GM23338 (cell line): ENCODE results near the gene CPB2. TPM values are rescaled to one million over a fixed set of nuclear protein-coding genes. Genes with fewer than 3 reads are reported as not detected.
A peak's percentile ranks its signal among the peaks of the same experiment; 100 is the strongest.

ENCODE experiments used
- ATAC-seq: fragments of 200-7000 bp; cut with Tn5 transposase; 3 replicates; pipeline ENCODE4 v1.9.1; 2020
- DNase-seq: peaks from one replicate; pipeline ENCODE4 v3.0.0-alpha.2; 2015; ENCODE audit warnings: low spot score
- H2AFZ ChIP-seq: fragments of 200-600 bp; sonication (generic); 2 replicates; pipeline ENCODE4 v1.8.0; 2016; ENCODE audit warnings: antibody characterized with exemption, mild to moderate bottlenecking, moderate library complexity
- H3F3A ChIP-seq: fragments of 200-600 bp; sonication (generic); replicated peaks from 2 replicates; pipeline ENCODE4 v1.8.0; 2017; ENCODE audit warnings: antibody characterized with exemption, mixed run types, low read depth
- H3K27ac ChIP-seq: fragments of 200-600 bp; sonication (generic); 2 replicates; pipeline ENCODE4 v1.6.1; 2016; ENCODE audit warnings: low read depth
- H3K27me3 ChIP-seq: fragments of 200-600 bp; sonication (generic); 2 replicates; pipeline ENCODE4 v1.8.0; 2016; ENCODE audit warnings: mild to moderate bottlenecking, mixed run types, moderate library complexity; ENCODE audit not compliant: insufficient read depth
- H3K36me3 ChIP-seq: fragments of 200-600 bp; sonication (generic); 2 replicates; pipeline ENCODE4 v1.8.0; 2016; ENCODE audit warnings: mild to moderate bottlenecking; ENCODE audit not compliant: insufficient read depth
- H3K4me1 ChIP-seq: fragments of 200-600 bp; sonication (generic); 2 replicates; pipeline ENCODE4 v1.8.0; 2016; ENCODE audit warnings: mild to moderate bottlenecking, moderate library complexity; ENCODE audit not compliant: insufficient read depth
- H3K4me2 ChIP-seq: fragments of 200-600 bp; sonication (generic); 2 replicates; pipeline ENCODE4 v1.7.1; 2017; ENCODE audit warnings: mixed run types
- H3K4me3 ChIP-seq: fragments of 200-600 bp; sonication (generic); 2 replicates; pipeline ENCODE4 v1.6.1; 2016; ENCODE audit warnings: mixed run types
- H3K79me2 ChIP-seq: fragments of 200-600 bp; sonication (generic); replicated peaks from 2 replicates; pipeline ENCODE4 v1.8.0; 2017; ENCODE audit warnings: mild to moderate bottlenecking; ENCODE audit not compliant: insufficient read depth
- H3K9me2 ChIP-seq: fragments of 200-600 bp; sonication (generic); 2 replicates; pipeline ENCODE4 v1.8.0; 2017; ENCODE audit not compliant: insufficient read depth
- H4K20me1 ChIP-seq: fragments of 200-600 bp; sonication (generic); replicated peaks from 2 replicates; pipeline ENCODE4 v1.8.0; 2017; ENCODE audit warnings: mild to moderate bottlenecking; ENCODE audit not compliant: insufficient read depth
- H3K27ac Mint-ChIP-seq: 2 replicates; pipeline ENCODE4 v1.8.0; 2020; ENCODE audit warnings: inconsistent platforms, mild to moderate bottlenecking, moderate library complexity, mixed read lengths
- H3K27me3 Mint-ChIP-seq: 3 replicates; pipeline ENCODE4 v1.8.0; 2022; ENCODE audit warnings: low read depth, mild to moderate bottlenecking, moderate library complexity, mixed read lengths, inconsistent platforms; ENCODE audit not compliant: insufficient read depth, poor library complexity
- H3K36me3 Mint-ChIP-seq: 3 replicates; pipeline ENCODE4 v1.8.0; 2021; ENCODE audit warnings: low read depth, mild to moderate bottlenecking, inconsistent platforms, moderate library complexity, mixed read lengths
- H3K4me1 Mint-ChIP-seq: 3 replicates; pipeline ENCODE4 v1.8.0; 2020; ENCODE audit warnings: mild to moderate bottlenecking, inconsistent platforms, mixed read lengths
- H3K4me3 Mint-ChIP-seq: 3 replicates; pipeline ENCODE4 v1.8.0; 2021; ENCODE audit warnings: moderate library complexity, mild to moderate bottlenecking, inconsistent platforms, mixed read lengths
- H3K9me3 Mint-ChIP-seq: 3 replicates; pipeline ENCODE4 v1.8.0; 2020; ENCODE audit warnings: moderate library complexity, mild to moderate bottlenecking, inconsistent platforms, mixed read lengths
- EZH2 ChIP-seq: fragments of 200-600 bp; sonication (generic); IDR thresholded peaks from one replicate; pipeline ENCODE4 v1.8.0; 2017; ENCODE audit warnings: antibody characterized with exemption, mild to moderate bottlenecking, low read depth; ENCODE audit not compliant: unreplicated experiment
- EZH2phosphoT487 ChIP-seq: fragments of 200-600 bp; sonication (generic); IDR thresholded peaks from one replicate; pipeline ENCODE4 v1.8.1; 2018; ENCODE audit warnings: antibody characterized with exemption; ENCODE audit not compliant: unreplicated experiment
- NANOG ChIP-seq: IDR thresholded peaks from 2 replicates; pipeline ENCODE4 v1.6.1; 2016; ENCODE audit warnings: antibody characterized with exemption, borderline replicate concordance
- POLR2AphosphoS5 ChIP-seq: IDR thresholded peaks from 2 replicates; pipeline ENCODE4 v1.6.1; 2016; ENCODE audit warnings: antibody characterized with exemption, low read depth
- ZNF114 ChIP-seq: fragments of 250-450 bp; sonication (Bioruptor Pico); IDR thresholded peaks from 2 replicates; pipeline ENCODE4 v1.5.0; 2020; ENCODE audit warnings: mild to moderate bottlenecking, moderate library complexity
- ZNF331 ChIP-seq: fragments of 250-450 bp; sonication (Bioruptor Pico); IDR thresholded peaks from 2 replicates; pipeline ENCODE4 v1.5.0; 2020; ENCODE audit warnings: low read depth, mild to moderate bottlenecking, moderate library complexity
- polyA plus RNA-seq: library from polyadenylated mRNA; unstranded; fragments of >200 nt; fragmentation: Nextera tagmentation; extraction: Ambion mirVana; gene quantifications from 2 replicates; pipeline ENCODE4 v1.2.1, GENCODE V29; 2016
- total RNA-seq: library from RNA; depleted of rRNA; stranded (reverse); fragments of >200 nt; shearing (Covaris generic); gene quantifications from 2 replicates; pipeline ENCODE4 v1.2.3, GENCODE V29; 2014
- TF ChIP-seq, protein P1 (sequence below): fragments of 250-450 bp; sonication (Bioruptor Pico); IDR thresholded peaks from 2 replicates; pipeline ENCODE4 v1.5.0; 2020; ENCODE audit warnings: mild to moderate bottlenecking, moderate library complexity
- TF ChIP-seq, protein P2 (sequence below): IDR thresholded peaks from 2 replicates; pipeline ENCODE4 v1.6.1; 2016; ENCODE audit warnings: antibody characterized with exemption
- TF ChIP-seq, protein P3 (sequence below), 2 experiments: fragments of 200-600 bp in 1 of 2; sonication (generic) in 1 of 2; conservative IDR thresholded peaks; 2 replicates each; pipeline versions ENCODE4 v1.5.1 to v1.6.1; 2016 to 2017; ENCODE audit warnings: antibody characterized with exemption in 2 of 2, low read depth in 2 of 2, mild to moderate bottlenecking in 2 of 2, moderate library complexity in 1 of 2

Gene CPB2
- total and polyA plus RNA-seq, 2 experiments from 2014 or later, result 0.47 TPM; not detected in 1

DNA sequence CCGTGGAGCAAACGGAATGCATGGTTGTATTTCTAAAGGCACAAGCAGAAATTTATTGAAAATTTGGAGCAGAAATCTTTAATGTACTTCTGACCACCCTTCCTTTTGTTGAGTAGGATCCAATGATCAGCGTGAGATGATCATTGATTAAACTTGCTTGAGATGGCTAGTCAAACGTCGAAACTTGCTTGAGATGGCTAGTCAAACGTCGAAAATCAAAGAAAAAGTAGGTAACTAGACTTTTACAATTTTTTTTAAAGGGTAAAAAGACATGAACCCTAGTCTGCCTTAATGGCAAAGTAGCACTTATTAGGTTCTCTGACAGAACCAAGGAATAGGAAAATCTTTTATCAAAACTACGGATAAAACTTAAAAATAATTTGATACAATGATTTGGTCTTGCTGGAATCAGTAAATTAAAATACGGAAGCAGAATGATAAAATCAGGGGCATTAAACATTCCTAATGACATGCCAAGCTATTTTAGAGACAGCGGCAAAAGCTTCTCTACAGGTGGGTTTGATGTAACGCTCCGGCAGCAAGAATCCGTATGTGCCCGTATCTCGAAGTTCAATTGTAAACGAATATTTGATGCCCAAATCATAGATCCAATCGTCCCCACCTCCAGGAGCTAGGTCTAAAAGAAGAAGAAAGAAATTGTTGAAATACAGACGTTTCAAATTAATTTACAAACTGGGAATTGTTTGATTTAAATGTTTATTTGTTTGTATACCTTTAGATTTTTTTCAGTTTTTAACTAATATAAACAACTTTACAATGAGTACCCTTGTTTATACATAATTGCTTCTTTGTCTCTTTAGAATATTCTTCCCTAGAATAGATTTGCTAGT lies 51.4 kb downstream of the CPB2 start (continued):
- TF ChIP-seq EZH2 (no peak), POLR2AphosphoS5 (no peak)
- TF ChIP-seq, protein P1, sequence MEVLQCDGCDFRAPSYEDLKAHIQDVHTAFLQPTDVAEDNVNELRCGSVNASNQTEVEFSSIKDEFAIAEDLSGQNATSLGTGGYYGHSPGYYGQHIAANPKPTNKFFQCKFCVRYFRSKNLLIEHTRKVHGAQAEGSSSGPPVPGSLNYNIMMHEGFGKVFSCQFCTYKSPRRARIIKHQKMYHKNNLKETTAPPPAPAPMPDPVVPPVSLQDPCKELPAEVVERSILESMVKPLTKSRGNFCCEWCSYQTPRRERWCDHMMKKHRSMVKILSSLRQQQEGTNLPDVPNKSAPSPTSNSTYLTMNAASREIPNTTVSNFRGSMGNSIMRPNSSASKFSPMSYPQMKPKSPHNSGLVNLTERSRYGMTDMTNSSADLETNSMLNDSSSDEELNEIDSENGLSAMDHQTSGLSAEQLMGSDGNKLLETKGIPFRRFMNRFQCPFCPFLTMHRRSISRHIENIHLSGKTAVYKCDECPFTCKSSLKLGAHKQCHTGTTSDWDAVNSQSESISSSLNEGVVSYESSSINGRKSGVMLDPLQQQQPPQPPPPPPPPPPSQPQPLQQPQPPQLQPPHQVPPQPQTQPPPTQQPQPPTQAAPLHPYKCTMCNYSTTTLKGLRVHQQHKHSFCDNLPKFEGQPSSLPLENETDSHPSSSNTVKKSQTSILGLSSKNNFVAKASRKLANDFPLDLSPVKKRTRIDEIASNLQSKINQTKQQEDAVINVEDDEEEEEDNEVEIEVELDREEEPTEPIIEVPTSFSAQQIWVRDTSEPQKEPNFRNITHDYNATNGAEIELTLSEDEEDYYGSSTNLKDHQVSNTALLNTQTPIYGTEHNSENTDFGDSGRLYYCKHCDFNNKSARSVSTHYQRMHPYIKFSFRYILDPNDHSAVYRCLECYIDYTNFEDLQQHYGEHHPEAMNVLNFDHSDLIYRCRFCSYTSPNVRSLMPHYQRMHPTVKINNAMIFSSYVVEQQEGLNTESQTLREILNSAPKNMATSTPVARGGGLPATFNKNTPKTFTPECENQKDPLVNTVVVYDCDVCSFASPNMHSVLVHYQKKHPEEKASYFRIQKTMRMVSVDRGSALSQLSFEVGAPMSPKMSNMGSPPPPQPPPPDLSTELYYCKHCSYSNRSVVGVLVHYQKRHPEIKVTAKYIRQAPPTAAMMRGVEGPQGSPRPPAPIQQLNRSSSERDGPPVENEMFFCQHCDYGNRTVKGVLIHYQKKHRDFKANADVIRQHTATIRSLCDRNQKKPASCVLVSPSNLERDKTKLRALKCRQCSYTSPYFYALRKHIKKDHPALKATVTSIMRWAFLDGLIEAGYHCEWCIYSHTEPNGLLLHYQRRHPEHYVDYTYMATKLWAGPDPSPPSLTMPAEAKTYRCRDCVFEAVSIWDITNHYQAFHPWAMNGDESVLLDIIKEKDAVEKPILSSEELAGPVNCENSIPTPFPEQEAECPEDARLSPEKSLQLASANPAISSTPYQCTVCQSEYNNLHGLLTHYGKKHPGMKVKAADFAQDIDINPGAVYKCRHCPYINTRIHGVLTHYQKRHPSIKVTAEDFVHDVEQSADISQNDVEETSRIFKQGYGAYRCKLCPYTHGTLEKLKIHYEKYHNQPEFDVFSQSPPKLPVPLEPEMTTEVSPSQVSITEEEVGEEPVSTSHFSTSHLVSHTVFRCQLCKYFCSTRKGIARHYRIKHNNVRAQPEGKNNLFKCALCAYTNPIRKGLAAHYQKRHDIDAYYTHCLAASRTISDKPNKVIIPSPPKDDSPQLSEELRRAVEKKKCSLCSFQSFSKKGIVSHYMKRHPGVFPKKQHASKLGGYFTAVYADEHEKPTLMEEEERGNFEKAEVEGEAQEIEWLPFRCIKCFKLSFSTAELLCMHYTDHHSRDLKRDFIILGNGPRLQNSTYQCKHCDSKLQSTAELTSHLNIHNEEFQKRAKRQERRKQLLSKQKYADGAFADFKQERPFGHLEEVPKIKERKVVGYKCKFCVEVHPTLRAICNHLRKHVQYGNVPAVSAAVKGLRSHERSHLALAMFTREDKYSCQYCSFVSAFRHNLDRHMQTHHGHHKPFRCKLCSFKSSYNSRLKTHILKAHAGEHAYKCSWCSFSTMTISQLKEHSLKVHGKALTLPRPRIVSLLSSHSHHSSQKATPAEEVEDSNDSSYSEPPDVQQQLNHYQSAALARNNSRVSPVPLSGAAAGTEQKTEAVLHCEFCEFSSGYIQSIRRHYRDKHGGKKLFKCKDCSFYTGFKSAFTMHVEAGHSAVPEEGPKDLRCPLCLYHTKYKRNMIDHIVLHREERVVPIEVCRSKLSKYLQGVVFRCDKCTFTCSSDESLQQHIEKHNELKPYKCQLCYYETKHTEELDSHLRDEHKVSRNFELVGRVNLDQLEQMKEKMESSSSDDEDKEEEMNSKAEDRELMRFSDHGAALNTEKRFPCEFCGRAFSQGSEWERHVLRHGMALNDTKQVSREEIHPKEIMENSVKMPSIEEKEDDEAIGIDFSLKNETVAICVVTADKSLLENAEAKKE, result no peak

DNA sequence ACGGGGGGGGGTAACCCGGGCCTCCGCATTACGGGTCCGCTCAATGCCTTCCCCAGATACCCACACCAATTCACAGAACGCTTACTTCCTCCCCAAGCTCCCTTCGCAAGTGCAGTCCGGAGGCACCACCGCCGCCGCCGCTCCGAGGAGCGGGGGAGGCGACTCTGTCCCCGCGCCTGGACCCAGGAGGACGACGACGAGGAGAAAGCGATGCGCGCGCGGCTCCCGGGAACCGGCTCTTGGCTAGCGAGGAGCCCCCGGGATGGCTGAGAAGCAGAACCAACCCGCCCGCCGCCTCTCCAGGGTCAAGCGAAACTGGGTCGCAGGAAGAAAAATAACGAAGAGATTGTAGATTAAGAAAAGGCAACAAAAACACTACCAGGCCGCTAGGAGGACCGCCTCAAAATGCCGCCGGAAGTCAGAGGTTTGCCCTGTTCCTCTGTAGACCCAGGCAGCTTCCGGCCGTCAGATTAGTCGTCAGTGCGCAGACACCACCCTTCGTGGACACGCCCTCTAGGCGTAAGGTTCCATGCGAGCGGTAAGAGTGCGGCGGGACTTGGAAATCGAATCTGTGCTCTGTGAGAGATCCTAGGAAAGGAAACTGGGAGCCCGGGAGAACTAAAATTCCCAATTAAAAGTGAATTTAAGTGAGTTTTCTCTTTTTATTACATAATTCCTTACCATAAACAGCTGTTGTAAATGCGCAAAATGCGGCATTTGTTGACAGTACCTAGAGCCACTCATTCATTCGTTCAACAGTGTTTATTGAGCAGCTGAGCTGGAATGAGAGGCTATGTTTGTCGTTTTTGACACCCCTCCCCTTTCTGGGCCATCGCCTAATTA lies 52.3 kb downstream of the CPB2 start, which contains the start of gene ZC3H13:
Gene ZC3H13, minus strand, starts transcription at position 428 of the 843 bp plus-strand sequence. CDS start 7,239 bp downstream, outside the sequence.
- Mint-ChIP-seq H3K9me3 (no peaks in the 10 kb centered on the region), H3K27ac (peak within 1 kb of the TSS; percentile 96), H3K4me1 (peaks cover 7% of the 10 kb centered on the region; the same call in 1 of the 3 replicates), H3K36me3 (peaks cover 2% of the 10 kb centered on the region; the same call in 1 of the 3 replicates), H3K27me3 (no peaks in the 10 kb centered on the region), H3K4me3 (peak within 1 kb of the TSS; percentile 87)
- H3K4me2 ChIP-seq, result peak within 1 kb of the TSS; percentile 83
- peaks cover 48% of the 10 kb centered on the region for H3K79me2 ChIP-seq
- peaks cover 10% of the 10 kb centered on the region for H3K4me1 ChIP-seq
- no peaks in the 10 kb centered on the region for H3K36me3 ChIP-seq
- DNase-seq, result peak; percentile 98
- H3K27me3 ChIP-seq, result no peaks in the 10 kb centered on the region
- H3K27ac ChIP-seq, result peak within 1 kb of the TSS; percentile 90
- H3K9me2 ChIP-seq, result no peaks in the 10 kb centered on the region
- peaks cover 19% of the 10 kb centered on the region for H4K20me1 ChIP-seq
- H3F3A ChIP-seq, result no peaks in the 10 kb centered on the region
- ATAC-seq, result peak; percentile 100
- H3K4me3 ChIP-seq, result peak within 1 kb of the TSS; percentile 81
- H2AFZ ChIP-seq, result peak within 1 kb of the TSS; percentile 88
- TF ChIP-seq POLR2AphosphoS5, result no peak; the same call in 1 of the 2 replicates
- TF ChIP-seq, protein P2, sequence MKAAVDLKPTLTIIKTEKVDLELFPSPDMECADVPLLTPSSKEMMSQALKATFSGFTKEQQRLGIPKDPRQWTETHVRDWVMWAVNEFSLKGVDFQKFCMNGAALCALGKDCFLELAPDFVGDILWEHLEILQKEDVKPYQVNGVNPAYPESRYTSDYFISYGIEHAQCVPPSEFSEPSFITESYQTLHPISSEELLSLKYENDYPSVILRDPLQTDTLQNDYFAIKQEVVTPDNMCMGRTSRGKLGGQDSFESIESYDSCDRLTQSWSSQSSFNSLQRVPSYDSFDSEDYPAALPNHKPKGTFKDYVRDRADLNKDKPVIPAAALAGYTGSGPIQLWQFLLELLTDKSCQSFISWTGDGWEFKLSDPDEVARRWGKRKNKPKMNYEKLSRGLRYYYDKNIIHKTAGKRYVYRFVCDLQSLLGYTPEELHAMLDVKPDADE, result peak; percentile 64; the same call in 1 of the 2 replicates
- no peak for TF ChIP-seq EZH2phosphoT487
- no peak for TF ChIP-seq ZNF114 (CRISPR knock-in tag)
- no peak for TF ChIP-seq ZNF331
- TF ChIP-seq, protein P3, sequence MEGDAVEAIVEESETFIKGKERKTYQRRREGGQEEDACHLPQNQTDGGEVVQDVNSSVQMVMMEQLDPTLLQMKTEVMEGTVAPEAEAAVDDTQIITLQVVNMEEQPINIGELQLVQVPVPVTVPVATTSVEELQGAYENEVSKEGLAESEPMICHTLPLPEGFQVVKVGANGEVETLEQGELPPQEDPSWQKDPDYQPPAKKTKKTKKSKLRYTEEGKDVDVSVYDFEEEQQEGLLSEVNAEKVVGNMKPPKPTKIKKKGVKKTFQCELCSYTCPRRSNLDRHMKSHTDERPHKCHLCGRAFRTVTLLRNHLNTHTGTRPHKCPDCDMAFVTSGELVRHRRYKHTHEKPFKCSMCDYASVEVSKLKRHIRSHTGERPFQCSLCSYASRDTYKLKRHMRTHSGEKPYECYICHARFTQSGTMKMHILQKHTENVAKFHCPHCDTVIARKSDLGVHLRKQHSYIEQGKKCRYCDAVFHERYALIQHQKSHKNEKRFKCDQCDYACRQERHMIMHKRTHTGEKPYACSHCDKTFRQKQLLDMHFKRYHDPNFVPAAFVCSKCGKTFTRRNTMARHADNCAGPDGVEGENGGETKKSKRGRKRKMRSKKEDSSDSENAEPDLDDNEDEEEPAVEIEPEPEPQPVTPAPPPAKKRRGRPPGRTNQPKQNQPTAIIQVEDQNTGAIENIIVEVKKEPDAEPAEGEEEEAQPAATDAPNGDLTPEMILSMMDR (conservative IDR thresholded peaks at IDR 0.05; ENCODE audit: low read depth in 2 of 2), result peak in 1 of 2 experiments; percentile 28; a peak in 2 of 4 replicates
- no peak for TF ChIP-seq NANOG
